GM12875 (cell line): Measurements from ENCODE around the gene CYP4Z1.

ENCODE experiments used
- H3K4me3 ChIP-seq: one replicate; pipeline ENCODE4 v1.5.1; 2011; ENCODE audit warnings: low read depth, low read length, control low read depth
- CTCF ChIP-seq: IDR thresholded peaks from 2 replicates; pipeline ENCODE4 v1.5.1; 2011; ENCODE audit warnings: low read depth, mild to moderate bottlenecking, control low read depth, inconsistent platforms, low read length, moderate library complexity, borderline replicate concordance; ENCODE audit not compliant: insufficient read depth

CYP4Z1 gene

GRCh38 chr1:47067097-47067594, at the start of gene CYP4Z1:
Gene CYP4Z1, plus strand, starts transcription at chr1:47067231. Its CDS starts 260 bp downstream, at chr1:47067491.
- no peak within 1 kb of the TSS for H3K4me3 ChIP-seq
- TF ChIP-seq CTCF = no peak

- no peak overlapping the region for H3K4me3 ChIP-seq
- TF ChIP-seq CTCF = no peak
Observed at GRCh38 chr1:47021070-47021469, 46.0 kb upstream of the CYP4Z1 start.

- no peak within 1 kb of the TSS for H3K4me3 ChIP-seq
- TF ChIP-seq CTCF = no peak
Observed at GRCh38 chr1:47023268-47024140, 43.5 kb upstream of the CYP4Z1 start, which contains the start of gene CYP4X1. Gene CYP4X1, plus strand, starts transcription at chr1:47023669. Its CDS starts 149 bp downstream, at chr1:47023818.

GRCh38 chr1:47024141-47024801, 42.8 kb upstream of the CYP4Z1 start:
- TF ChIP-seq CTCF = no peak
- no peak overlapping the region for H3K4me3 ChIP-seq

- no peak overlapping the region for H3K4me3 ChIP-seq
Observed at GRCh38 chr1:47030170-47030805, 36.7 kb upstream of the CYP4Z1 start.

GRCh38 chr1:47031059-47031458, 36.0 kb upstream of the CYP4Z1 start:
- TF ChIP-seq CTCF = no peak
- H3K4me3 ChIP-seq = no peak overlapping the region

More at GRCh38 chr1:47030170-47030805, 36.7 kb upstream of the CYP4Z1 start:
- no peak for TF ChIP-seq CTCF
